NCI-H774 (cell line): ENCODE measurements around the gene BRMS1L.

Experiments
- DNase-seq: peaks from one replicate; lab custom pipeline; 2025; lab: John Stamatoyannopoulos, UW

The BRMS1L gene

GRCh38 chr14:35865611-35866324, 39.6 kb downstream of the BRMS1L start:
- no peak for DNase-seq

- DNase-seq = no peak
These were observed 40.6 kb downstream of the BRMS1L start for GRCh38 chr14:35866595-35867279.

- DNase-seq = no peak
These were observed 41.1 kb downstream of the BRMS1L start for GRCh38 chr14:35867280-35867629.

DNA sequence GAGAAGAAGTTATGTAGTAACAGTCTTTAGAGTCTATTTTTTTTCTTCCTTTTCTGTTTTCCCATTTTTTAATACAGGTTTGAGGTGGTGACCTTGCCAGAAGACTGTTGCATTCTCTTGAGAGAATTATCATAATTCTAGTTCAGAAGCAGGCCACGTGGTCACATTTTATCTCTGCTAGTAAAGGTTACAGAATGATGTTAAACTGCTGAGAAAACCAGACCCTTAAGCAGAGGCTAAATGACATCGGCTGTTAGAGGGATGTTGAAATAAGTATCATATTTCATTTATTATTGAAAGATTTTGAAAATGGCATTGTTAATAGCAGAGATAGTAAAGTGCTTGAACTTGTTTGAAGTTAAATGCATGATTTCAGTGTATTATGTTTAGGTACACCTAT, 49.2 kb downstream of the BRMS1L start:
- DNase-seq = no peak

DNA sequence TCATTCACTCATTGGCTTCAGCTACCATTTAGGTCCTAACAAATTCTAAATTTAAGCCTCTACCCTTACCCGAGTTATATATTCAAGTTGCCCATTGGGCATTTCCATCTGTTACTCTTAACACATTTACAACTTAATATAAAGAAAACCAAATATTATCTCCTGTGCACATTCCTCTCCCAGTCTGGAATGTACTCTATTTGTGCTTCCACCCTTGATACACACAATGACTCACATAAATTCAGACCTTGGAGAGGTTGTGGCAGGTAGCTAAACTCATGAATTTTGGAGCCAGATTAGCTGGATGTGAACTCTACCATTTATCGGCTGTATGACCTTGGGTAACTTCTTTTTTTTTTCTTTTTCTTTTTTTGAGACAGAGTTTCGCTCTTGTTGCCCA, 51.1 kb downstream of the BRMS1L start:
- no peak for DNase-seq

DNA sequence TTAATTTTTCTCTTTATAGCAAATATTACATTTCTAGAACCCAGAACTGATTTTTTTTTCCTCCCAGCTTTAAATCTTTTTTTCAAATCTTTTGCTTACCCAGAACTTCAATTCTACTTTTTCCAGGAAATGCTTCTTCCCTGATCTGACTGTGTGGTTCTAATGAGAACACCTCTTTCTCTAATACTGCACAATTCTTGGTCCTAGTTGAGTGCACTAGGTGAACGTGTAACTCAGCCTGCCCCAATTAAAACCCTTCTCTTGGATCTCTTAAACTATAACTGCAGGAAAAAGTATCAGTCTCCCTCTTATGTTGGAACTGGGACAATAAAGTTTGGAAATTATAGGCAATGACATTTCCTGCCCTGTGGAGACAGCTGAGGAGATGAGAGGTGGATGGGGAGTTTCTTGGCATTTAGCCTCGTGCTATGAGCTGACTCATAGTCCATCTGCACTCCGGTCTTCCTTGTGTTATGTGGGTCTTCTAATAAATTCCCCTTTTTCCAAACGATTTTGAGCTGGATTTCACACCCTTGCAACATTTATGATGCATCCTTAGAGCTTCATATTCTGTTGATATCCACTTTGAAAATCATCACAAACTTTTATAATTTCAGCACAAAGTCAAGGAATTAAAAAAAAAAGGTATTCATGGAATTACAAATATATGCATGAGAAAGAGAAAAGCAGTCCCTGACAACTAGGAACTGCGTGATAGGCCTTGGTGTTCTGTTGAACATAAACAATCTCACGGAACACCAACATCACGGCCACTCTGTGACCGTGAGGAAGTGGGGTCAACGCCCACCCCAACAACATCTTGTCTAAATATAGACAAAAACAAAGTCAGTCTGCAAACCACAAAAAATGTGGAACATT, 52.4 kb downstream of the BRMS1L start:
- DNase-seq = no peak

DNA sequence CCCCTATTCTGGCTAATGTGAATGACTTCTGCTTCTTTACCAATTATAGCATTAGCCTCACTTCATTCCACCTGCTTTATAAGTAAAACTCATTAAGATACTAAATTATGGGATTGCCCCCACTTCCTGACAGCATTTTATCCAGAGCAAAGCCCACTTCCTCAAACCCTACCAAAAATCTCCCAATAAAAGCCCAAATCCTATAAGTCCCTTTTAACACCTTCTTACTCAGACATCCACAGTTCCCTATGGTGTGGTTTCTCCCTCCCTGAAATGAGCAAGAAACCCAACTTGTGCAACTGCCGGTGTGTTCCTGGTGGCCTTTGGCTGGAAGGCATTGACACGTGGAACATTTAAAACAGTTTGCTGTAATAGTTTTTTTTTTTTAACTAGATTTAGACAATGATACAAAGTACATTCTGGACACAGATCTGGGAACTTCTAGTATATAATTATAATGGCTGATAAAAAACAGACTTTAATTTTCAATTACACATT, 53.1 kb downstream of the BRMS1L start:
- no peak for DNase-seq

DNA sequence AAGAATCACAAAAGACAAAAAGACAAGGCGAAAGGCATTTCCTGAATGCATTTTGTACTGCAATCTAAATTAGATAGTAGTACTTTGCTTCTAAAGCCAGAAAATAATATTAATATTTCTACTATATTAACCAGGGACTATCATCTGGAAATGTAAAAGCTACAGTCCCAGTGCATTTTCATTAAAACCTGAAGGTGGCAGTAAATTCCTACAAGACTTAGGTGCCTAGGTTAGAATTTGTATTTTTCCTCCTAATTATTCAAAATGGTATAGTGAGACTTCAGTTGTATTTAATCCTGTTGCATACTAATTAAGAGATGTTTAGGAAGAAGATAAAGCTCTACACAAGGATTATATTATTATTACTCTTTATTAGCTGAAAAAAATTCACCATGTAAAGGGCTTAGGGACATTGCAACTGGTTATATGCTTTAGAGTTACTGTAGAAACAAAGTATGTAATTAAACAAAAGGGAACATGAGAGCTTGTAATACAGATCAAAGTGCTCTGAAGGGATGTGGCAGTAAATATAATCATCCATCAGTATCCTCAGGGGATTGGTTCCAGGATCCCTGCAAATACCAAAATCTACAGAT, 53.6 kb downstream of the BRMS1L start:
- peak; percentile 16 for DNase-seq

DNA sequence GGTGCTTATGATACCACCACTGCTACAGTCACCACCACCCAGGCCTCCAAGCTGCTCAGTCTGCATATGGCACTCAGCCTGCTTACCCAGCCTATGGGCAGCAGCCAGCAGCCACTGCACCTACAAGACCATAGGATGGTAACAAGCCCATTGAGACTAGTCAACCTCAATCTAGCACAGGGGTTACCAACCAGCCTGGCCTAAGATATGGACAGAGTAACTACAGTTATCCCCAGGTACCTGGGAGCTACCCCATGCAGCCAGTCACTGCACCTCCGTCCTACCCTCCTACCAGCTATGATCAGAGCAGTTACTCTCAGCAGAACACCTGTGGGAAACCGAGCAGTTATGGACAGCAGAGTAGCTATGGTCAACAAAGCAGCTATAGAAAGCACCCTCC, 55.1 kb downstream of the BRMS1L start:
- DNase-seq = no peak

- DNase-seq = peak; percentile 47
These were observed 57.6 kb downstream of the BRMS1L start for GRCh38 chr14:35883677-35884293.

DNA sequence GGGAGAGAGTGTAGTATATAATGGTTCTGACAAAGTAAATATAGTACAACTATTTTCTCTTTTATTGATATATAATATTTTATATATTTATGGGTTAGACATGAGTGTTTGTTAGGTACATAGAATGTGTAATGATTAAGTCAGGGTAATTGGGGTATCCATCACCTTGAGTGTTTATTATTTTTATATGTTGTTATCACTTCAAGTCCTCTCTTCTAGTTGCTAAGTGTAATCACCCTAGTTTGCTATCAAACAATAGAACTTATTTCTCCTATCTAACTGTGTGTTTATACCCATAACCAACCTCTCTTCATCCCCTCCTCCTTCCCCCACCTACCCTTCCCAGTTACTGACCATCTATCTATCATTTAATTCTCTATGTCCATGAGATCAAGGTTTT, 64.2 kb downstream of the BRMS1L start:
- no peak for DNase-seq

- no peak for DNase-seq
These were observed 69.1 kb downstream of the BRMS1L start for GRCh38 chr14:35895256-35895655.

GRCh38 chr14:35897616-35898111, 71.5 kb downstream of the BRMS1L start:
- peak; percentile 40 for DNase-seq

DNA sequence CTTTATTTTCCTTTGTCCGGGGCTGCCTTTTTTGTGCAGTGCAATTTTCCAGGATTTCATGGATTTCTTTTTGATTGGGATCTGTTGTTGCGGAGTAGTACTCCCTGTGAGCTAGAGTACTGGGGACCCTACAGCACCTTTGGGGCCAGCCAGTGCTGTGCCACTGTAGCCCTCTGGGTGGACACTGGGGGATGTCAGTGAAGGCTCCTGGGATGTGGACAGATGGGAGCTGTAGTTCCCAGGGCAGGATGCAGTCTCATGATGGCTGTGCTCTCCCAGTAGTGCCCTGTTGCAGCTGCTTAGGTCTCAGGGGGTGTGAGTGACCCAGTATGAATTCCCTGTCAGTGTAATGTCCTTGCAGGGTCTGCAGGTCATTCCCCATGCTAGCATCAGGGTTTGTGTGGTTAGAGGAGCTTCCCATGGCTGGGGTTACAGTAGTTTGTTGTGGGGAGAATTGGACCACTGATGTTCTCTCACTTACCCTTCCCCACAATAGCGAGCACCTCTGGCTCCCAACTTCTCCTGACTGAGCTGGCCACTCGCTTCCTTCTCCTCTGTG, 72.2 kb downstream of the BRMS1L start:
- no peak for DNase-seq

GRCh38 chr14:35900741-35901140, 74.6 kb downstream of the BRMS1L start:
- no peak for DNase-seq

GRCh38 chr14:35909665-35910064, 83.5 kb downstream of the BRMS1L start:
- no peak for DNase-seq

DNA sequence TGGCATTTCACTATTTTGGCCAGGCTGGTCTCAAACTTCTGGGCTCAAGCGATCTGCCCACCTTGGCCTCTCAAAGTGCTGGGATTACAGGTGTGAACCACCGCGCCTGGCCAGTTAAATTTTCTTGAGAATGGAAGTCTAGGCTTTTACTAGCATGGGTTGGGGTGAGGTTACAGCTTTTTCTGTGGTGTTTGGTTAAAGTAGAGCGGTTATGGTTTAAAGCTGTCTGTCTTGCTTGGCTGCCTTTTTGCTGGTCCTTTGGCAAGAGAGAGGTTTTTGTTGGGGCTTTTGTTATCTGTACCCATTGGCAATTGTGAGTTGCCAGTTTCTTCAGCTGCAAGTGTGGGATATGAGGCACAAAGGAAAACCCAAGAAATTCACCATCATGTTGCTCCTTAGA, 84.1 kb downstream of the BRMS1L start:
- no peak for DNase-seq

DNA sequence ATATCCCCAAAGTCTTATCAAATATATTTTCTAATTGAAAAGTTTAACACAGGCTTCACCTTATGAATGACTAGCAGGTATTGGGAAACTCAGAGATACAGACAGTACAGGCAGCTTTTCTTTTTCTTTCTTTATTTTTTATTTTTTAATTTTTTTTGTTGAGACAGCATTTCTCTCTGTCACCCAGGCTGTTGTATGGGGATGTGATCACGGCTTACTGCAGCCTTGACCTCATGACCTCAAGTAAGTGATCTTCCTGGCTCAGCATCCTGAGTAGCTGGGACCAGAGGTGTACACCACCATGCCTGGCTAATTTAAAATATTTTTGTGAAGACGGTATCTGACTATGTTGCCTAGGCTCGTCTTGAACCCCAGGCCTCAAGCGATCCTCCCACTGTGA, 85.0 kb downstream of the BRMS1L start:
- no peak for DNase-seq

DNA sequence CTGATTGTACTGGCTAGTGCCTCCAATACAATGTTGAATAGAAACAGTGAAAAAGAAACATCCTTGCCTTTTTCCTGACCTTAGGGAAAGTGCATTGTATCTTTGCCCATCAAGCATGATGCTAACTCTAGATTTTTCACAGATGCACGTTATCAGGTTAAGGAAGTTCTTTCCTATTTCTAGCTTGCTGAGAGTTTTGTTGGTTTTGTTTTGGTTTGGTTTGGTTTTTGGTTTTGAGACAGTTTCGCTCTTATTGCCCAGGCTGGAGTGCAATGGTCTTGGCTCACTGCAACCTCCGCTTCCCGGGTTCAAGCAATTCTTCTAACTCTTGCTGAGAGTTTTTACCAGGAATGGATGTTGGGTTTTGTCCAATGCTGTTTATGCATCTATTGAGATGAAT, 89.0 kb downstream of the BRMS1L start:
- DNase-seq = no peak

- DNase-seq = no peak
These were observed 89.6 kb downstream of the BRMS1L start for GRCh38 chr14:35915775-35916174.
